ENCODE measurements around the gene MSX2. TPM values are rescaled to one million over a fixed set of nuclear protein-coding genes. Genes with fewer than 3 reads are reported as not detected.
"Not testable (repeated sequence)": the region's sequence is repeated elsewhere in the genome, so short reads cannot be mapped to it uniquely, and the experiment has no call there.

The MSX2 gene
- total RNA-seq, 1 experiment from 2014 or later: 40.2 TPM

- in situ Hi-C loops (cut with HindIII; ENCODE audit: low sequenced_read_pairs): no loop called here
These were observed 36.3 kb downstream of the MSX2 start for GRCh38 chr5:174760721-174761120.

GRCh38 chr5:174761341-174761740 lies 37.0 kb downstream of the MSX2 start:
- in situ Hi-C loops (cut with HindIII; ENCODE audit: low sequenced_read_pairs); DNase-seq (ENCODE audit: low spot score): not testable (repeated sequence)

More at GRCh38 chr5:174760721-174761120, 36.3 kb downstream of the MSX2 start:
- no peak for DNase-seq (ENCODE audit: low spot score)

GRCh38 chr5:174764309-174764708 lies 39.9 kb downstream of the MSX2 start:
- DNase-seq (ENCODE audit: low spot score): no peak
- in situ Hi-C loops (cut with HindIII; ENCODE audit: low sequenced_read_pairs): no loop called here

- in situ Hi-C loops (cut with HindIII; ENCODE audit: low sequenced_read_pairs): no loop called here
- DNase-seq (ENCODE audit: low spot score): no peak
These were observed 41.2 kb downstream of the MSX2 start for GRCh38 chr5:174765540-174765939.

DNA sequence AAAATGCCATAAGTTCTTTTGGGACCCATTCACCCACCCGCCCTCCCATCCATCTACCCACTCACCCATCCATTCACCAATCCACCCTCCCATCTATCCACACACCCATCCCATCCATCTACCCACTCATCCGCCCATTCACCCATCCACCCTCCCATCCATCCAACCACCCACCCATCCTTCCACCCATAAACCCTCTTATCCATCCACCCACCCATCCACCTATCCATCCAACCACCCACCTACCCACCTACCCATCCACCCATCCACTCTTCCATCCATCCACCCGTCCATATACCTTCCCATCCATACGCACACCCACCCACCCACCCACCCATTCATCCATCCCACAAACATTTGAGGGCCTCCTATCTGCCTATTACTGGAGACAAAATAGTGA lies 43.3 kb downstream of the MSX2 start:
- no peak for DNase-seq (ENCODE audit: low spot score)
- in situ Hi-C loops (cut with HindIII; ENCODE audit: low sequenced_read_pairs): no loop called here

GRCh38 chr5:174769005-174769404 lies 44.6 kb downstream of the MSX2 start:
- in situ Hi-C loops (cut with HindIII; ENCODE audit: low sequenced_read_pairs): no loop called here
- no peak for DNase-seq (ENCODE audit: low spot score)

GRCh38 chr5:174773371-174773770 lies 49.0 kb downstream of the MSX2 start:
- DNase-seq (ENCODE audit: low spot score): no peak
- in situ Hi-C loops (cut with HindIII; ENCODE audit: low sequenced_read_pairs): no loop called here

DNA sequence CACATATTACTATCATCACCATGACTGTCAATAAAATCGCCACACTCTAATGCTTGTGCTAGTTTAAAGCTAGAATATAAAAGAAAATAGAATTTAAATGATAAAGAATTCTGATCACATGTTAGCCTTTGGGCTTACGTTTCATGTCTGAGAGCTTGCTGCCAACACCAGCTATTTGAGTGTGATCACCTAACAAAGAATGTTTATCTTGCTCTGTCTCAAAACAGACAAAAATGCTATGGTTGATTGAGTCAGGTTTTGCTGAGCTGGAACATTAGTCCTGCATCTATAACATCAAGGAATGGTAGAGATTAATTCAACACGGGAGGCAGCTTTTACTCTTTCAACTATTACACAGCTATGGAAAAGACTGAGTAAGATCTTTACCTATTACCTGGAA lies 50.7 kb downstream of the MSX2 start:
- no peak for DNase-seq (ENCODE audit: low spot score)
- in situ Hi-C loops (cut with HindIII; ENCODE audit: low sequenced_read_pairs): no loop called here

- in situ Hi-C loops (cut with HindIII; ENCODE audit: low sequenced_read_pairs): no loop called here
- no peak for DNase-seq (ENCODE audit: low spot score)
These were observed 52.7 kb downstream of the MSX2 start for GRCh38 chr5:174777111-174777510.

DNA sequence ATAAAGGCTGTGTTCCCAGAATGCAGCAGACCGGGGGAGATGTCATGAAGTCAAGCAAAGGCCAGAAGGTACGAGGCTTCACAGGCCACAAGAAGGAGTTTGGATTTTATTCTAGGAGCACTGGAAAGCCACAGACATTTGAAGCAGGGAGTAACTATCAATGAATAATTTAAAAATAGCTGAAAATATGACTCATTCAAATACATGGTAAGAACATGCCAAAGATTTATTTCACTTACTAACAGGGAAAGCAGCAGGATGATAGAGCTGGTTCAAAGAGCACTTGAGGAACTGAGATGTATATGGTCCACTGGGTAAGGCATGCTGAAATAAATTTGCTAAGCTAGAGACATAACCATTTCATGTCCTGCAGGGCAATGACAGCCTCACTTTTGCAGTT lies 53.2 kb downstream of the MSX2 start:
- in situ Hi-C loops (cut with HindIII; ENCODE audit: low sequenced_read_pairs): no loop called here
- no peak for DNase-seq (ENCODE audit: low spot score)

Measured in G401 (cell line).